ENCODE results near the gene ZNF618. TPM values are rescaled to one million over a fixed set of nuclear protein-coding genes. Genes with fewer than 3 reads are reported as not detected.

ZNF618 gene
- total and polyA plus RNA-seq, 2 experiments from 2014 or later, result 20.0 to 26.0 TPM

GRCh38 chr9:114084282-114085073, 208.4 kb downstream of the ZNF618 start:
- H3K27ac ChIP-seq, result no peak overlapping the region
- H3K27me3 ChIP-seq, result no peaks in the 10 kb centered on the region
- no peaks in the 10 kb centered on the region for H3K9me3 ChIP-seq (ENCODE audit: low read depth)
- no peak for TF ChIP-seq CTCF (IDR thresholded peaks at IDR 0.05; ENCODE audit: low read depth, low read length)
- H3K4me1 ChIP-seq (ENCODE audit: low read depth), result no peaks in the 10 kb centered on the region
- no peak for DNase-seq (ENCODE audit: low read depth in 1 of 2, low spot score in 1 of 2)
- H3K4me3 ChIP-seq, result no peak overlapping the region
- H3K36me3 ChIP-seq, result no peaks in the 10 kb centered on the region

GRCh38 chr9:114085387-114085789, 209.3 kb downstream of the ZNF618 start:
- no peak for DNase-seq (ENCODE audit: low read depth in 1 of 2, low spot score in 1 of 2)
- Histone ChIP-seq H3K27me3 (no peaks in the 10 kb centered on the region), H3K27ac (no peak overlapping the region), H3K9me3 (ENCODE audit: low read depth) (no peaks in the 10 kb centered on the region), H3K4me3 (no peak overlapping the region), H3K36me3 (no peaks in the 10 kb centered on the region), H3K4me1 (ENCODE audit: low read depth) (no peaks in the 10 kb centered on the region)
- no peak for TF ChIP-seq CTCF (IDR thresholded peaks at IDR 0.05; ENCODE audit: low read depth, low read length)

GRCh38 chr9:114086009-114086408, 209.9 kb downstream of the ZNF618 start:
- H3K27ac ChIP-seq, result no peak overlapping the region
- TF ChIP-seq CTCF (IDR thresholded peaks at IDR 0.05; ENCODE audit: low read depth, low read length), result no peak
- no peaks in the 10 kb centered on the region for H3K27me3 ChIP-seq
- DNase-seq (ENCODE audit: low read depth in 1 of 2, low spot score in 1 of 2), result no peak
- no peak overlapping the region for H3K4me3 ChIP-seq
- no peaks in the 10 kb centered on the region for H3K36me3 ChIP-seq
- H3K9me3 ChIP-seq (ENCODE audit: low read depth), result no peaks in the 10 kb centered on the region
- H3K4me1 ChIP-seq (ENCODE audit: low read depth), result no peaks in the 10 kb centered on the region

GRCh38 chr9:114086607-114087006, 210.5 kb downstream of the ZNF618 start:
- no peak for DNase-seq (ENCODE audit: low read depth in 1 of 2, low spot score in 1 of 2)
- TF ChIP-seq CTCF (IDR thresholded peaks at IDR 0.05; ENCODE audit: low read depth, low read length), result no peak
- Histone ChIP-seq H3K4me1 (ENCODE audit: low read depth) (no peaks in the 10 kb centered on the region), H3K4me3 (no peak overlapping the region), H3K36me3 (no peaks in the 10 kb centered on the region), H3K27ac (no peak overlapping the region), H3K27me3 (no peaks in the 10 kb centered on the region), H3K9me3 (ENCODE audit: low read depth) (no peaks in the 10 kb centered on the region)

GRCh38 chr9:114087721-114088120, 211.6 kb downstream of the ZNF618 start:
- no peaks in the 10 kb centered on the region for H3K4me1 ChIP-seq (ENCODE audit: low read depth)
- no peak overlapping the region for H3K4me3 ChIP-seq
- DNase-seq (ENCODE audit: low read depth in 1 of 2, low spot score in 1 of 2), result no peak
- H3K27ac ChIP-seq, result no peak overlapping the region
- no peaks in the 10 kb centered on the region for H3K27me3 ChIP-seq
- no peaks in the 10 kb centered on the region for H3K36me3 ChIP-seq
- no peaks in the 10 kb centered on the region for H3K9me3 ChIP-seq (ENCODE audit: low read depth)
- no peak for TF ChIP-seq CTCF (IDR thresholded peaks at IDR 0.05; ENCODE audit: low read depth, low read length)

Data from cardiac muscle cell (in vitro differentiated cells and primary cell).